Endometrial microvascular endothelial cells (primary cell): ENCODE measurements around the gene ALPK3. TPM values are rescaled to one million over a fixed set of nuclear protein-coding genes. Genes with fewer than 3 reads are reported as not detected.

Experiments used
- in situ Hi-C: cut with HindIII; loops from 2 replicates; pipeline ENCODE4 v1.10.0; 2017; ENCODE audit warnings: low sequenced_read_pairs, low pct_unique_long_range_greater_than_20kb; ENCODE audit errors: inconsistent ontology term
- total RNA-seq: library from RNA; depleted of rRNA; stranded (reverse); fragments of >200 nt; gene quantifications from one replicate; pipeline ENCODE4 v1.2.3, GENCODE V29; 2015; ENCODE audit errors: inconsistent ontology term

ALPK3 gene
- total RNA-seq, 1 donor from 2014 or later: 7.2 TPM

GRCh38 chr15:84883916-84884781 is 67.0 kb downstream of the ALPK3 start, which contains the start of gene SLC28A1:
Gene SLC28A1 (plus strand): TSS chr15:84884662. CDS start chr15:84887761, 3,099 bp downstream.
- in situ Hi-C loops: no loop called here

GRCh38 chr15:84885801-84886200 is 68.6 kb downstream of the ALPK3 start:
- in situ Hi-C loops: no loop called here

- in situ Hi-C loops: no loop called here
Observed at GRCh38 chr15:84886211-84886983, 69.2 kb downstream of the ALPK3 start.

GRCh38 chr15:84886984-84887299 is 69.8 kb downstream of the ALPK3 start:
- in situ Hi-C loops: no loop called here

- in situ Hi-C loops: no loop called here
Observed at GRCh38 chr15:84887938-84888337, 70.8 kb downstream of the ALPK3 start.

- in situ Hi-C loops: no loop called here
Observed at GRCh38 chr15:84888639-84889038, 71.5 kb downstream of the ALPK3 start.

- in situ Hi-C loops: no loop called here
Observed at GRCh38 chr15:84889313-84889990, 72.3 kb downstream of the ALPK3 start.

GRCh38 chr15:84889991-84890669 is 73.0 kb downstream of the ALPK3 start:
- in situ Hi-C loops: no loop called here

GRCh38 chr15:84890670-84891162 is 73.6 kb downstream of the ALPK3 start:
- in situ Hi-C loops: no loop called here

- in situ Hi-C loops: no loop called here
Observed at GRCh38 chr15:84891339-84891738, 74.2 kb downstream of the ALPK3 start.

GRCh38 chr15:84892786-84893307 is 75.7 kb downstream of the ALPK3 start:
- in situ Hi-C loops: no loop called here

GRCh38 chr15:84893607-84894006 is 76.5 kb downstream of the ALPK3 start:
- in situ Hi-C loops: no loop called here

- in situ Hi-C loops: no loop called here
Observed at GRCh38 chr15:84894736-84895425, 77.7 kb downstream of the ALPK3 start.

GRCh38 chr15:84898761-84899160 is 81.6 kb downstream of the ALPK3 start:
- in situ Hi-C loops: no loop called here

- in situ Hi-C loops: no loop called here
Observed at GRCh38 chr15:84899750-84900149, 82.6 kb downstream of the ALPK3 start.

GRCh38 chr15:84901540-84901939 is 84.4 kb downstream of the ALPK3 start:
- in situ Hi-C loops: no loop called here

GRCh38 chr15:84903751-84904150 is 86.6 kb downstream of the ALPK3 start:
- in situ Hi-C loops: no loop called here

- in situ Hi-C loops: no loop called here
Observed at GRCh38 chr15:84904419-84904818, 87.3 kb downstream of the ALPK3 start.
